Endothelial cell (in vitro differentiated cells): Measurements from ENCODE around the gene STOX2. TPM values are rescaled to one million over a fixed set of nuclear protein-coding genes. Genes with fewer than 3 reads are reported as not detected.
A peak's percentile ranks its signal among the peaks of the same experiment; 100 is the strongest.

Experiments used
- DNase-seq: peaks from one replicate; pipeline ENCODE4 v3.0.0; 2021; ENCODE audit warnings: low spot score
- H3K27ac Mint-ChIP-seq: one replicate; pipeline ENCODE4 v1.8.0; 2021; ENCODE audit warnings: mixed read lengths, inconsistent platforms; ENCODE audit not compliant: unreplicated experiment
- H3K27me3 Mint-ChIP-seq: one replicate; pipeline ENCODE4 v1.8.0; 2021; ENCODE audit warnings: mild to moderate bottlenecking, moderate library complexity, mixed read lengths, inconsistent platforms; ENCODE audit not compliant: unreplicated experiment
- H3K36me3 Mint-ChIP-seq: one replicate; pipeline ENCODE4 v1.8.0; 2021; ENCODE audit warnings: mild to moderate bottlenecking, low read depth, mixed read lengths, inconsistent platforms; ENCODE audit not compliant: unreplicated experiment
- H3K4me1 Mint-ChIP-seq: one replicate; pipeline ENCODE4 v1.8.0; 2021; ENCODE audit warnings: mild to moderate bottlenecking, mixed read lengths, inconsistent platforms; ENCODE audit not compliant: unreplicated experiment
- H3K4me3 Mint-ChIP-seq: one replicate; pipeline ENCODE4 v1.8.0; 2021; ENCODE audit warnings: mild to moderate bottlenecking, mixed read lengths, inconsistent platforms; ENCODE audit not compliant: unreplicated experiment
- H3K9me3 Mint-ChIP-seq: one replicate; pipeline ENCODE4 v1.8.0; 2021; ENCODE audit warnings: mixed read lengths, inconsistent platforms; ENCODE audit not compliant: unreplicated experiment
- total RNA-seq: library from RNA; stranded (reverse); fragmentation: NEBNext Ultra II Directional; extraction: Animal tissue kit (Norgen Biotek cat#: 25700); gene quantifications from one replicate; pipeline ENCODE4 v1.2.1, GENCODE V29; 2021; ENCODE audit not compliant: unreplicated experiment
- TF ChIP-seq, protein P1 (sequence below): fragments of 200-600 bp; sonication (generic); IDR thresholded peaks from one replicate; pipeline ENCODE4 v1.5.0; 2021; ENCODE audit warnings: antibody characterized with exemption; ENCODE audit not compliant: unreplicated experiment

Gene STOX2
- total RNA-seq, 1 donor from 2014 or later = 4.8 TPM

DNA sequence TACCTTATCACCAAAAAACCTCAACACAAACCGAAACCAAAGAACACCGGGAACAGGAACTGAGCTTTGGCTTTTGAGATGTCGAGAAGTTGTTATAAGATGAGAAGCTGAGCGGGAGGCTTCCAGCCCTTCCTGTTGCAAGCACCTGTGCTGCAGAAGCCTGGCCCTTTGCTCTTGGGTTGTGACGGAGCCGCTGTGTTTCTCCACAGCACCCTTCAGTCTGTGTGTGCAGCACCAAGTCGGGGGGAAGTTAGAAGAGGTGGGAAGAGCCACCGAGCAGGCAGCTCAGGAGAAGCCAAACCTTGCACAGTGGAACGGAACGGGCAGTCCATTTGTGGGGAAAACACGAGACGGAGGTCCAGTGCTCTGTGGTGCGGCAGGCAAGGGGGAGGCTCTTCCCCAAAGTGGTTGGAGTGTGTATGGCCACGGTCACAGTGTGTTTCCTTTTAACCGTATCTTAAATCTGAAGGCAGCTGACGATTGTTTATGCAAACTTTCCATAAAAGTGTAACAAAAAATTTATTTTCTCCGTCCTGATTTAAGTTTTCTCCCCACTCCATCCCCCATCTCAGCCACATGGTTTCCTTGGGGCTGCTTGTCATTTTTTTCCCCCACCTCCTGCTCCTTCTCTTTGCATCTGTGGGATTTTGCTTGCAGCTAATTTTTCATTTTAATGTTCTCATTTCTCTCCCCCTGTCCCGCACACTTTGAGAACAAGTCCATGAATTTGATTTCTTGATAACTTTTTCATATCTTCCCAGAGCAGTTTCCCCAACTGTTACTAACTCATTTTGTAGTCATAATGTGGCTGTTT lies 123.7 kb downstream of the STOX2 start:
- no peaks in the 10 kb centered on the region for H3K4me1 Mint-ChIP-seq
- DNase-seq = no peak
- no peak overlapping the region for H3K27ac Mint-ChIP-seq
- no peaks in the 10 kb centered on the region for H3K27me3 Mint-ChIP-seq
- H3K36me3 Mint-ChIP-seq = no peaks in the 10 kb centered on the region
- TF ChIP-seq, protein P1, sequence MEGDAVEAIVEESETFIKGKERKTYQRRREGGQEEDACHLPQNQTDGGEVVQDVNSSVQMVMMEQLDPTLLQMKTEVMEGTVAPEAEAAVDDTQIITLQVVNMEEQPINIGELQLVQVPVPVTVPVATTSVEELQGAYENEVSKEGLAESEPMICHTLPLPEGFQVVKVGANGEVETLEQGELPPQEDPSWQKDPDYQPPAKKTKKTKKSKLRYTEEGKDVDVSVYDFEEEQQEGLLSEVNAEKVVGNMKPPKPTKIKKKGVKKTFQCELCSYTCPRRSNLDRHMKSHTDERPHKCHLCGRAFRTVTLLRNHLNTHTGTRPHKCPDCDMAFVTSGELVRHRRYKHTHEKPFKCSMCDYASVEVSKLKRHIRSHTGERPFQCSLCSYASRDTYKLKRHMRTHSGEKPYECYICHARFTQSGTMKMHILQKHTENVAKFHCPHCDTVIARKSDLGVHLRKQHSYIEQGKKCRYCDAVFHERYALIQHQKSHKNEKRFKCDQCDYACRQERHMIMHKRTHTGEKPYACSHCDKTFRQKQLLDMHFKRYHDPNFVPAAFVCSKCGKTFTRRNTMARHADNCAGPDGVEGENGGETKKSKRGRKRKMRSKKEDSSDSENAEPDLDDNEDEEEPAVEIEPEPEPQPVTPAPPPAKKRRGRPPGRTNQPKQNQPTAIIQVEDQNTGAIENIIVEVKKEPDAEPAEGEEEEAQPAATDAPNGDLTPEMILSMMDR = no peak
- H3K9me3 Mint-ChIP-seq = no peaks in the 10 kb centered on the region
- H3K4me3 Mint-ChIP-seq = no peak overlapping the region

DNA sequence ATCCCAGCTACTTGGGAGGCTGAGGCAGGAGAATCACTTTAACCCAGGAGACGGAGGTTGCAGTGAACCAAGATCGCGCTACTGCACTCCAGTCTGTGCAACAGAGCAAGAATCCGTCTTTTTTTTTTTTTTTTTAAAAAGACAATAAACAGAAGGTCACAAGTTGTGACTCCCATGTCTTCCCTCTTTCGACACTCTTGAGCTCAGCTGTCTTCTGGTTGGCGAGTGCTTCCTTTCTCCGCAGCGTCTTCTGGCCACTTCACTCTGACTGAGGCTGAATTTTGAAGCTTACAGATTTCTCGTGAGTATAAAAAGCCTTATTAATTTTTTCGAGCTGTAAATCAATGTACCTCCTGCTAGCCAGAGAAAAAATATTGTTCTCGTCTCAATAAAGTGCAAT lies 124.9 kb downstream of the STOX2 start:
- TF ChIP-seq, protein P1 = no peak
- no peaks in the 10 kb centered on the region for H3K4me1 Mint-ChIP-seq
- H3K4me3 Mint-ChIP-seq = no peak overlapping the region
- no peaks in the 10 kb centered on the region for H3K27me3 Mint-ChIP-seq
- H3K9me3 Mint-ChIP-seq = no peaks in the 10 kb centered on the region
- no peaks in the 10 kb centered on the region for H3K36me3 Mint-ChIP-seq
- DNase-seq = no peak
- H3K27ac Mint-ChIP-seq = no peak overlapping the region

DNA sequence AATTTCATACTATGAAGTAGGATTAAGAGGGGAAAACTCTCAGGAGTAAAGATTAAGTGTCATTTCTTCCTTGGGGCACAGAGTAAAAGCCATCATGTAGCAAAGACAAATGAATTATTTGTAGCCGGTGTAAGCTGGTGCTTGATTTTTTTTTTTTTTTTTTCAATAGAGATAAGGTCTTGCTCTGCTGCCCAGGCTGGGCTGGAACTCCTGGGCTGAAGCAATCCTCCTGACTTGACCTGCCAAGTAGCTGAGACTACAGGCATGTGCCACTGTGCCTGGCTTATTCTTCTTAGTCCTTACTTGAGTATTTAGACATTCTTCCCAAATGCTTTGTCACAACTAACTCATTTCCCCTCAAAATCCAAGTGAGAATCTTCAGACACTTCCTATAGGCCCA lies 125.7 kb downstream of the STOX2 start:
- TF ChIP-seq, protein P1 = no peak
- H3K27ac Mint-ChIP-seq = no peak overlapping the region
- DNase-seq = no peak

DNA sequence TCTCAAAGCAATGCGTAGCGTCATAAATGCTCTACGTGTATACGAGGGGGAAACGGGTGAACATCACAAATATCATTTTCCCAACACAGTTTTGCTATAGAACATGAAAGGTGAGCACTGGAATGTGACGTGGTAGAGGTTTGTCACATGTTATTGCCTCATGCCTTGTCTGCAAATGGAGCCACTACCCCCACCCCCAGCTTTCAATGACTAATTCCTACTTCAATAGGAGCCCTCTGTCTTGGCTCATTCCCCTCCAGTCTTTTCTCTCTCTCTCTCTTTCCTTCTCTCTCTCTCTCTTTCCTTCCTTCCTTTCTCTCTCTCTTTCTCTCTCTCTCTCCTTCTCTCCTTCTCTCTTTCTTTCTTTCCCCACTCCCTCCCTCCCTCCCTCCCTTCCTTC lies 127.0 kb downstream of the STOX2 start:
- H3K27me3 Mint-ChIP-seq = no peaks in the 10 kb centered on the region

More for the DNA sequence above, 125.7 kb downstream of the STOX2 start:
- Mint-ChIP-seq H3K36me3 (no peaks in the 10 kb centered on the region), H3K4me3 (no peak overlapping the region), H3K4me1 (no peaks in the 10 kb centered on the region), H3K27me3 (no peaks in the 10 kb centered on the region), H3K9me3 (no peaks in the 10 kb centered on the region)

DNA sequence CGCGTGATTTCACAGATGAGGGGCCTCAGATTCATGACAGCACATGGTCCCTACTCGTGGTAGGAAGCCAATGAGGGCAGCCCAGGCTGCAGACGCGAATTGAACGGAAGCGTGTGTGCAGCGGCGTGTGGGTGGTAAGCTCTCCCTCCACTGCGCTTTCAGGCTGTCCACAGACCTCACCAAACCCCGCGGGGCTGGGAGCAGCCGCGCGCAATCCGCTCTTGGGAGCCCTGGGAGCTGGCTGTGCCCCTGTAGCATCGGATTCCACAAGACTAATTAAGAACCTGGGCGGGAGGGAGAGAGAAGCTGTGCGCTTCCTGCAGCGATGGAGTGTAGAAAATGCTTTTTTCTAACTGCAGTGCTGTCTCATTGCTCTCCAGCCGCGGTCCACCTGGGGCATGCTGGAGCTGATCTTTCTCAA lies 134.9 kb downstream of the STOX2 start:
- peaks cover 3% of the 10 kb centered on the region for H3K36me3 Mint-ChIP-seq

More for the DNA sequence above, 127.0 kb downstream of the STOX2 start:
- Mint-ChIP-seq H3K4me1 (no peaks in the 10 kb centered on the region), H3K36me3 (no peaks in the 10 kb centered on the region), H3K4me3 (no peak overlapping the region), H3K9me3 (no peaks in the 10 kb centered on the region), H3K27ac (no peak overlapping the region)
- TF ChIP-seq, protein P1 = no peak
- no peak for DNase-seq

More for the DNA sequence above, 134.9 kb downstream of the STOX2 start:
- peak; percentile 5 for DNase-seq
- Mint-ChIP-seq H3K27me3 (peaks cover 3% of the 10 kb centered on the region), H3K4me1 (peaks cover 8% of the 10 kb centered on the region), H3K27ac (no peak overlapping the region), H3K9me3 (no peaks in the 10 kb centered on the region), H3K4me3 (no peak overlapping the region)
- TF ChIP-seq, protein P1 = no peak
